ENCODE data around the gene MOGAT3. TPM values are rescaled to one million over a fixed set of nuclear protein-coding genes. Genes with fewer than 3 reads are reported as not detected.
A peak's percentile ranks its signal among the peaks of the same experiment; 100 is the strongest.

MOGAT3 gene
- total RNA-seq, 1 experiment from 2014 or later, result 0.52 TPM

GRCh38 chr7:101238226-101239182, 37.7 kb upstream of the MOGAT3 start:
- Histone ChIP-seq H3K36me3 (replicated peaks; ENCODE audit: control insufficient read depth, insufficient read depth, low read length) (peaks cover 3% of the 10 kb centered on the region; the same call in 1 of the 2 replicates), H3K27me3 (ENCODE audit: control insufficient read depth, insufficient read depth, low read length) (no peaks in the 10 kb centered on the region), H3K4me3 (ENCODE audit: insufficient read depth, low read depth, low read length) (no peak overlapping the region)
- DNase-seq, result peak; percentile 65

GRCh38 chr7:101237206-101238067, 36.6 kb upstream of the MOGAT3 start, which contains the start of gene CLDN15:
Gene CLDN15 (minus strand): TSS chr7:101237802. CDS start chr7:101237581, 221 bp downstream.
- Histone ChIP-seq H3K4me3 (ENCODE audit: insufficient read depth, low read depth, low read length) (no peak within 1 kb of the TSS), H3K36me3 (replicated peaks; ENCODE audit: control insufficient read depth, insufficient read depth, low read length) (peaks cover 3% of the 10 kb centered on the region; the same call in 1 of the 2 replicates), H3K27me3 (ENCODE audit: control insufficient read depth, insufficient read depth, low read length) (no peaks in the 10 kb centered on the region)
- peak; percentile 54 for DNase-seq

- Histone ChIP-seq H3K4me3 (ENCODE audit: insufficient read depth, low read depth, low read length) (no peak overlapping the region), H3K36me3 (replicated peaks; ENCODE audit: control insufficient read depth, insufficient read depth, low read length) (peaks cover 3% of the 10 kb centered on the region; the same call in 1 of the 2 replicates), H3K27me3 (ENCODE audit: control insufficient read depth, insufficient read depth, low read length) (no peaks in the 10 kb centered on the region)
- peak; percentile 24 for DNase-seq
Measured at GRCh38 chr7:101236292-101236835, 35.5 kb upstream of the MOGAT3 start.

- no peak overlapping the region for H3K4me3 ChIP-seq (ENCODE audit: insufficient read depth, low read depth, low read length)
- peaks cover 1% of the 10 kb centered on the region; the same call in 1 of the 2 replicates for H3K36me3 ChIP-seq (replicated peaks; ENCODE audit: control insufficient read depth, insufficient read depth, low read length)
- no peaks in the 10 kb centered on the region for H3K27me3 ChIP-seq (ENCODE audit: control insufficient read depth, insufficient read depth, low read length)
- peak; percentile 47 for DNase-seq
Measured at GRCh38 chr7:101235522-101235921, 34.7 kb upstream of the MOGAT3 start.

- peak; percentile 75 for DNase-seq
- Histone ChIP-seq H3K4me3 (ENCODE audit: insufficient read depth, low read depth, low read length) (no peak overlapping the region), H3K27me3 (ENCODE audit: control insufficient read depth, insufficient read depth, low read length) (no peaks in the 10 kb centered on the region), H3K36me3 (replicated peaks; ENCODE audit: control insufficient read depth, insufficient read depth, low read length) (peaks cover 1% of the 10 kb centered on the region; the same call in 1 of the 2 replicates)
Measured at GRCh38 chr7:101235050-101235449, 34.2 kb upstream of the MOGAT3 start.

GRCh38 chr7:101234636-101235035, 33.8 kb upstream of the MOGAT3 start:
- Histone ChIP-seq H3K4me3 (ENCODE audit: insufficient read depth, low read depth, low read length) (no peak overlapping the region), H3K36me3 (replicated peaks; ENCODE audit: control insufficient read depth, insufficient read depth, low read length) (no peaks in the 10 kb centered on the region; the same call in 1 of the 2 replicates), H3K27me3 (ENCODE audit: control insufficient read depth, insufficient read depth, low read length) (no peaks in the 10 kb centered on the region)
- DNase-seq, result peak; percentile 62

GRCh38 chr7:101233907-101234547, 33.2 kb upstream of the MOGAT3 start:
- DNase-seq, result peak; percentile 66
- H3K27me3 ChIP-seq (ENCODE audit: control insufficient read depth, insufficient read depth, low read length), result no peaks in the 10 kb centered on the region
- no peaks in the 10 kb centered on the region; the same call in 1 of the 2 replicates for H3K36me3 ChIP-seq (replicated peaks; ENCODE audit: control insufficient read depth, insufficient read depth, low read length)
- H3K4me3 ChIP-seq (ENCODE audit: insufficient read depth, low read depth, low read length), result no peak overlapping the region

- no peaks in the 10 kb centered on the region for H3K36me3 ChIP-seq (replicated peaks; ENCODE audit: control insufficient read depth, insufficient read depth, low read length)
- H3K4me3 ChIP-seq (ENCODE audit: insufficient read depth, low read depth, low read length), result peak overlapping the region; percentile 67
- DNase-seq, result peak; percentile 95
- H3K27me3 ChIP-seq (ENCODE audit: control insufficient read depth, insufficient read depth, low read length), result no peaks in the 10 kb centered on the region
Measured at GRCh38 chr7:101232141-101232850, 31.5 kb upstream of the MOGAT3 start.

- DNase-seq, result no peak
- peak overlapping the region; percentile 67; the same call in 1 of the 2 replicates for H3K4me3 ChIP-seq (ENCODE audit: insufficient read depth, low read depth, low read length)
- no peaks in the 10 kb centered on the region for H3K27me3 ChIP-seq (ENCODE audit: control insufficient read depth, insufficient read depth, low read length)
- H3K36me3 ChIP-seq (replicated peaks; ENCODE audit: control insufficient read depth, insufficient read depth, low read length), result no peaks in the 10 kb centered on the region
Measured at GRCh38 chr7:101231644-101232043, 30.8 kb upstream of the MOGAT3 start.

GRCh38 chr7:101226721-101227120, 25.9 kb upstream of the MOGAT3 start:
- no peaks in the 10 kb centered on the region for H3K27me3 ChIP-seq (ENCODE audit: control insufficient read depth, insufficient read depth, low read length)

GRCh38 chr7:101225650-101226049, 24.8 kb upstream of the MOGAT3 start:
- DNase-seq, result no peak

More at GRCh38 chr7:101226721-101227120, 25.9 kb upstream of the MOGAT3 start:
- no peak for DNase-seq
- H3K36me3 ChIP-seq (replicated peaks; ENCODE audit: control insufficient read depth, insufficient read depth, low read length), result peaks cover 5% of the 10 kb centered on the region
- H3K4me3 ChIP-seq (ENCODE audit: insufficient read depth, low read depth, low read length), result no peak overlapping the region

GRCh38 chr7:101223528-101223927, 22.7 kb upstream of the MOGAT3 start:
- H3K4me3 ChIP-seq (ENCODE audit: insufficient read depth, low read depth, low read length), result no peak overlapping the region
- no peaks in the 10 kb centered on the region for H3K27me3 ChIP-seq (ENCODE audit: control insufficient read depth, insufficient read depth, low read length)
- no peak for DNase-seq
- peaks cover 5% of the 10 kb centered on the region for H3K36me3 ChIP-seq (replicated peaks; ENCODE audit: control insufficient read depth, insufficient read depth, low read length)

More at GRCh38 chr7:101225650-101226049, 24.8 kb upstream of the MOGAT3 start:
- Histone ChIP-seq H3K36me3 (replicated peaks; ENCODE audit: control insufficient read depth, insufficient read depth, low read length) (peaks cover 5% of the 10 kb centered on the region), H3K27me3 (ENCODE audit: control insufficient read depth, insufficient read depth, low read length) (no peaks in the 10 kb centered on the region), H3K4me3 (ENCODE audit: insufficient read depth, low read depth, low read length) (no peak overlapping the region)

GRCh38 chr7:101222275-101222830, 21.5 kb upstream of the MOGAT3 start:
- H3K4me3 ChIP-seq (ENCODE audit: insufficient read depth, low read depth, low read length), result no peak overlapping the region
- peak; percentile 63 for DNase-seq
- peaks cover 5% of the 10 kb centered on the region for H3K36me3 ChIP-seq (replicated peaks; ENCODE audit: control insufficient read depth, insufficient read depth, low read length)
- no peaks in the 10 kb centered on the region for H3K27me3 ChIP-seq (ENCODE audit: control insufficient read depth, insufficient read depth, low read length)
